Astrocyte (in vitro differentiated cells and primary cell): ENCODE data around the gene MZB1. TPM values are rescaled to one million over a fixed set of nuclear protein-coding genes. Genes with fewer than 3 reads are reported as not detected.

ENCODE experiments used
- DNase-seq: peaks from one replicate; pipeline ENCODE4 v3.0.0-alpha.2; 2010; ENCODE audit warnings: low read depth
- FAIRE-seq: peaks from 2 replicates; lab custom pipeline; 2011; peaks lifted over from hg19 to GRCh38; lab: Jason Lieb, UNC
- H2AFZ ChIP-seq: 2 replicates; pipeline ENCODE4 v1.6.0; 2012; ENCODE audit warnings: low read depth, low read length, inconsistent platforms
- H3K27ac ChIP-seq: 2 replicates; pipeline ENCODE4 v1.5.1; 2011; ENCODE audit warnings: low read depth, low read length, inconsistent platforms
- H3K27me3 ChIP-seq: 2 replicates; pipeline ENCODE4 v1.6.0; 2011; ENCODE audit warnings: low read length, inconsistent platforms; ENCODE audit not compliant: insufficient read depth
- H3K36me3 ChIP-seq: 2 replicates; pipeline ENCODE4 v1.5.1; 2011; ENCODE audit warnings: low read length, inconsistent platforms; ENCODE audit not compliant: insufficient read depth
- H3K4me1 ChIP-seq: 2 replicates; pipeline ENCODE4 v1.5.1; 2011; ENCODE audit warnings: low read length, inconsistent platforms; ENCODE audit not compliant: insufficient read depth
- H3K4me2 ChIP-seq: 2 replicates; pipeline ENCODE4 v1.6.0; 2012; ENCODE audit warnings: low read length, inconsistent platforms
- H3K4me3 ChIP-seq: 2 replicates; pipeline ENCODE4 v1.5.1; 2011; ENCODE audit warnings: low read depth, mild to moderate bottlenecking, low read length, inconsistent platforms; ENCODE audit not compliant: insufficient read depth
- H3K79me2 ChIP-seq: 2 replicates; pipeline ENCODE4 v1.6.0; 2012; ENCODE audit warnings: mild to moderate bottlenecking, low read length, inconsistent platforms; ENCODE audit not compliant: insufficient read depth
- H3K9ac ChIP-seq: 2 replicates; pipeline ENCODE4 v1.6.0; 2012; ENCODE audit warnings: mild to moderate bottlenecking, low read length, inconsistent platforms
- H3K9me3 ChIP-seq: 2 replicates; pipeline ENCODE4 v1.5.1; 2012; ENCODE audit warnings: low read depth, mild to moderate bottlenecking, low read length, inconsistent platforms; ENCODE audit not compliant: insufficient read depth
- H4K20me1 ChIP-seq: 2 replicates; pipeline ENCODE4 v1.6.0; 2012; ENCODE audit warnings: low read length, inconsistent platforms; ENCODE audit not compliant: insufficient read depth
- H3K27ac Mint-ChIP-seq: one replicate; pipeline ENCODE4 v1.8.0; 2021; ENCODE audit warnings: mild to moderate bottlenecking, mixed read lengths; ENCODE audit not compliant: unreplicated experiment
- H3K27me3 Mint-ChIP-seq: one replicate; pipeline ENCODE4 v1.8.0; 2021; ENCODE audit warnings: low read depth, mixed read lengths; ENCODE audit not compliant: unreplicated experiment
- H3K36me3 Mint-ChIP-seq: one replicate; pipeline ENCODE4 v1.8.0; 2021; ENCODE audit warnings: low read depth, mixed read lengths; ENCODE audit not compliant: unreplicated experiment
- H3K4me1 Mint-ChIP-seq: one replicate; pipeline ENCODE4 v1.8.0; 2021; ENCODE audit warnings: low read depth, mixed read lengths; ENCODE audit not compliant: unreplicated experiment
- H3K4me3 Mint-ChIP-seq: one replicate; pipeline ENCODE4 v1.8.0; 2021; ENCODE audit warnings: mild to moderate bottlenecking, moderate library complexity, mixed read lengths; ENCODE audit not compliant: unreplicated experiment
- H3K9me3 Mint-ChIP-seq: one replicate; pipeline ENCODE4 v1.8.0; 2021; ENCODE audit warnings: mild to moderate bottlenecking, mixed read lengths; ENCODE audit not compliant: unreplicated experiment
- CTCF ChIP-seq: IDR thresholded peaks from 2 replicates; pipeline ENCODE4 v1.5.1; 2011; ENCODE audit warnings: low read depth, mild to moderate bottlenecking, inconsistent platforms, low read length, moderate library complexity; ENCODE audit not compliant: insufficient read depth
- EZH2 ChIP-seq: IDR thresholded peaks from 2 replicates; pipeline ENCODE4 v1.6.1; 2012; ENCODE audit warnings: mild to moderate bottlenecking, low read length, inconsistent platforms; ENCODE audit not compliant: insufficient read depth
- total RNA-seq: library from RNA; stranded (reverse); gene quantifications from 2 replicates; pipeline ENCODE4 v1.2.1, GENCODE V29; 2021

MZB1 gene
- total RNA-seq, 1 donor from 2014 or later: not detected

GRCh38 chr5:139341689-139342422 is 47.9 kb downstream of the MZB1 start, which contains the start of gene PAIP2:
PAIP2 (plus strand) TSS chr5:139341854; CDS start chr5:139363785, 21,931 bp downstream.
- Histone ChIP-seq H3K9me3 (no peaks in the 10 kb centered on the region), H2AFZ (peak within 1 kb of the TSS; percentile 68)
- no peak for FAIRE-seq

GRCh38 chr5:139341187-139341688 is 48.5 kb downstream of the MZB1 start:
- Histone ChIP-seq H3K9me3 (no peaks in the 10 kb centered on the region), H3K27me3 (no peaks in the 10 kb centered on the region), H3K4me3 (peak overlapping the region; percentile 98), H3K4me1 (peaks cover 14% of the 10 kb centered on the region), H4K20me1 (peaks cover 47% of the 10 kb centered on the region), H3K9ac (peak overlapping the region; percentile 100), H3K79me2 (peaks cover 45% of the 10 kb centered on the region), H3K27ac (no peak overlapping the region), H3K4me2 (peak overlapping the region; percentile 85), H2AFZ (no peak overlapping the region), H3K36me3 (no peaks in the 10 kb centered on the region)
- no peak for FAIRE-seq
- H3K4me1 Mint-ChIP-seq: peaks cover 17% of the 10 kb centered on the region
- H3K27ac Mint-ChIP-seq: peak overlapping the region; percentile 100
- H3K4me3 Mint-ChIP-seq: peak overlapping the region; percentile 99
- no peaks in the 10 kb centered on the region for H3K27me3 Mint-ChIP-seq
- DNase-seq: no peak
- peaks cover 8% of the 10 kb centered on the region for H3K36me3 Mint-ChIP-seq
- no peak for TF ChIP-seq EZH2
- no peak for TF ChIP-seq CTCF
- no peaks in the 10 kb centered on the region for H3K9me3 Mint-ChIP-seq

More at GRCh38 chr5:139341689-139342422, 47.9 kb downstream of the MZB1 start, which contains the start of gene PAIP2:
- Mint-ChIP-seq H3K36me3 (peaks cover 8% of the 10 kb centered on the region), H3K27me3 (no peaks in the 10 kb centered on the region), H3K27ac (peak within 1 kb of the TSS; percentile 100), H3K4me1 (peaks cover 17% of the 10 kb centered on the region), H3K9me3 (no peaks in the 10 kb centered on the region), H3K4me3 (peak within 1 kb of the TSS; percentile 99)
- peak within 1 kb of the TSS; percentile 98 for H3K4me3 ChIP-seq
- peak within 1 kb of the TSS; percentile 85 for H3K4me2 ChIP-seq
- peaks cover 47% of the 10 kb centered on the region for H4K20me1 ChIP-seq
- no peaks in the 10 kb centered on the region for H3K27me3 ChIP-seq
- peaks cover 14% of the 10 kb centered on the region for H3K4me1 ChIP-seq
- peak; percentile 93 for DNase-seq
- H3K79me2 ChIP-seq: peaks cover 51% of the 10 kb centered on the region
- H3K9ac ChIP-seq: peak within 1 kb of the TSS; percentile 100
- H3K36me3 ChIP-seq: no peaks in the 10 kb centered on the region
- H3K27ac ChIP-seq: peak within 1 kb of the TSS; percentile 100
- TF ChIP-seq CTCF (peak; percentile 52), EZH2 (no peak)

GRCh38 chr5:139340051-139340450 is 49.7 kb downstream of the MZB1 start:
- H3K4me1 Mint-ChIP-seq: peaks cover 17% of the 10 kb centered on the region

More at GRCh38 chr5:139340051-139340450, 49.7 kb downstream of the MZB1 start:
- Histone ChIP-seq H3K79me2 (peaks cover 33% of the 10 kb centered on the region), H3K27me3 (no peaks in the 10 kb centered on the region), H3K4me1 (peaks cover 14% of the 10 kb centered on the region), H3K9ac (no peak overlapping the region), H3K9me3 (no peaks in the 10 kb centered on the region), H3K27ac (no peak overlapping the region), H4K20me1 (peaks cover 43% of the 10 kb centered on the region), H3K4me2 (no peak overlapping the region), H3K36me3 (no peaks in the 10 kb centered on the region), H2AFZ (no peak overlapping the region), H3K4me3 (no peak overlapping the region)
- DNase-seq (no peak), FAIRE-seq (no peak)
- no peak overlapping the region for H3K4me3 Mint-ChIP-seq
- H3K27me3 Mint-ChIP-seq: no peaks in the 10 kb centered on the region
- H3K27ac Mint-ChIP-seq: no peak overlapping the region
- no peak for TF ChIP-seq EZH2
- no peak for TF ChIP-seq CTCF
- no peaks in the 10 kb centered on the region for H3K9me3 Mint-ChIP-seq
- peaks cover 4% of the 10 kb centered on the region for H3K36me3 Mint-ChIP-seq
